GM13977 (cell line): Measurements from ENCODE around the gene LSP1.
A peak's percentile ranks its signal among the peaks of the same experiment; 100 is the strongest.

Experiments
- DNase-seq: peaks from one replicate; pipeline ENCODE4 v3.0.0; 2012; ENCODE audit warnings: low spot score
- in situ Hi-C: fragments of 300-500 bp; cut with MboI; formaldehyde crosslinking; loops from one replicate; pipeline ENCODE4 v1.12.0; 2022; ENCODE audit warnings: low sequenced_read_pairs, low pct_unique_long_range_greater_than_20kb, mixed read lengths, inconsistent platforms; ENCODE audit not compliant: unreplicated experiment
- TF ChIP-seq, protein P1 (sequence below): IDR thresholded peaks from 2 replicates; pipeline ENCODE4 v1.5.1; 2012; ENCODE audit warnings: mild to moderate bottlenecking, control low read depth; ENCODE audit not compliant: insufficient read depth; ENCODE audit errors: extremely low read depth, missing control alignments

Gene LSP1

DNA sequence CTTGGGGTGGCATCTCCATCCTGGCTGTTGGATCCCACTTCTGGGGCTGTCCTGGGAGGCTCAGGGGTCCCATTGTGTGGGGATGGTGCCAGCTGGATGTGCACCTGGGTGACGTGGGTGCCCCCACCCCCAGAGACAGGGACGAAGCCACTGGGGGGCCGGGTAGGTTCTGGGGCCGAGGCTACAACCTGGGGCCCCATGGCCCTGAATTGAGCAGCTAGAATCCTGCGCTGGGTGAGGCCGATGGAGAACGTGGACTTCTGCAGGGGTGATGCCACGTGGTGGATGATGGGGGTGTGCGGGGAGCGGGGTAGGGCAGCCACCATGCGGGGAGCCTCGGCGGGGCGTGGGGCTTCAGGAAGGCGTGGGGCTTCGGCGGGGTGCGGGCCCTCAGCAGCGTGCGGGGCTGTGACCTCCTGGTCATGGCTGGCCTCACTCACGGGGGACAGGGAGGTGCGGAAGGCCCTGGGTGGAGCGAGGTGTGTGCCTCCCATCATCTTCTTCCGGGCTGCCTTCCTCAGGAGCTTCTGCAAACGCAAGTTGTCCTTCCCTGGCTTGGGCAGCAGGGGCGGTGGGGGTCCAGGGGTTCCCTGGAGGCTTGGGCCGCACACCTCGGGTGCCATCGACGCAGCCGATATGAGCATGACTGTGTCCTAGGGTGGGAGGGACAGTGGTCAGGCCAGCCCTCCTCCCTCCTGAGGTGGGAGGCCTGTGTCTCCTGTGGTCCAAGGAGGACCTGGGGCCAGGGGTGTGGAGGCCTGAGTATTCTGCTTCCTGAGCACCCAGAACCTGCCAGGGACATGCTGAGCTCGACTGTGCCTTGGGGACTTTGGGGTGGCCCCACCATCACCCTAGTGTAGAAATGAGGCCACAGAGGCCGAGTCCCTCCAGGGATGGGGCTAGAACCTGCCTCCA, 37.3 kb downstream of the LSP1 start:
- DNase-seq, result peak; percentile 44
- in situ Hi-C loops, result no loop called here
- TF ChIP-seq, protein P1, sequence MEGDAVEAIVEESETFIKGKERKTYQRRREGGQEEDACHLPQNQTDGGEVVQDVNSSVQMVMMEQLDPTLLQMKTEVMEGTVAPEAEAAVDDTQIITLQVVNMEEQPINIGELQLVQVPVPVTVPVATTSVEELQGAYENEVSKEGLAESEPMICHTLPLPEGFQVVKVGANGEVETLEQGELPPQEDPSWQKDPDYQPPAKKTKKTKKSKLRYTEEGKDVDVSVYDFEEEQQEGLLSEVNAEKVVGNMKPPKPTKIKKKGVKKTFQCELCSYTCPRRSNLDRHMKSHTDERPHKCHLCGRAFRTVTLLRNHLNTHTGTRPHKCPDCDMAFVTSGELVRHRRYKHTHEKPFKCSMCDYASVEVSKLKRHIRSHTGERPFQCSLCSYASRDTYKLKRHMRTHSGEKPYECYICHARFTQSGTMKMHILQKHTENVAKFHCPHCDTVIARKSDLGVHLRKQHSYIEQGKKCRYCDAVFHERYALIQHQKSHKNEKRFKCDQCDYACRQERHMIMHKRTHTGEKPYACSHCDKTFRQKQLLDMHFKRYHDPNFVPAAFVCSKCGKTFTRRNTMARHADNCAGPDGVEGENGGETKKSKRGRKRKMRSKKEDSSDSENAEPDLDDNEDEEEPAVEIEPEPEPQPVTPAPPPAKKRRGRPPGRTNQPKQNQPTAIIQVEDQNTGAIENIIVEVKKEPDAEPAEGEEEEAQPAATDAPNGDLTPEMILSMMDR, result no peak

DNA sequence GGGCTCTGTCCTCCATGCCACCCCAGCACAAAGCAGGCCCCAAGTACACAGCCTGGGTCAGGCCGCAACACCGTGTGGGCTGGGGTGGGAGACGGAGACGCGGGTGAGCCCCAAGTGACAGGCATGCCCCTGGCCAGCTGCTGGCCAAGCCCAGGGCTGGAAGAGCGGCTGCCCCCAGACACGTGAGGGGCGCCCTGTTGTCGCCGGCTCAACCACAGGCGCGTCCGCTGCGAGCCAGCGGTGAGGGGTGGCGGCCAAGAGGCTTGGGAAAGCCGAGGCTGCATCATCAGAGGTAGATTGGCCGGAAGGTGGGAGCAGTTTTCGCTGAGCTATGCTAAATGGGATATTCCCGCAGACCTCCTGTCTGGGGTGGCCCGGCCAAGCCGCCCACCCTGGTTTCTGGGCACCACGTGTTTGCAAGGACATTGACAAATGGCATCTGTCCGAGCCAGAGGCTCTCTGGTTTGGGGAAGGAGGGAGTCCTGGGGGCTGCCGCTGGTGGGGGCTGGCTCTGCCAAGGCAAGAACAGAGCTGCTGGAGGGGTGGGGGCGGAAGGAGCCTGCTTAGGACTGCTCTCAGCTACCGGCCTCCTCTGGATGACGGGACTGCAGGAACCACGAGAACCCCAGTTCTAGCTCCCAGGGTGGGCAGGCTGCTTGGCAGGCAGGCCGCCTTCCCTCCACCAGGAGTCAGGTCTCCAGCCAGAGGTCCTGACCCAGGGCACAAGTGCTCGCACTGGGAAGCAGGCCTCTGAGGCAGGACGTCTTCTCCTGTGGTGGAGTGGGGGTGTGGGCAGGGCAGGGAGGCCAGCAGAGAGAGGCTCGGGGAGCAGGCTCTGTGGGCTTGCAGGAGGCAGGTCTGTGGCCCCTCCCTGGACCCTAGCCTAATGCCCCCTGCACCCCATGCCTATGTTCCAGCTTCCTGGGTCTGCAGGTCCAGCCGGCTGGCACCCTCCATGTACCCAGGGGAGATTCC, 38.3 kb downstream of the LSP1 start:
- in situ Hi-C loops, result no loop called here
- DNase-seq, result peak; percentile 37
- TF ChIP-seq, protein P1, result no peak

DNA sequence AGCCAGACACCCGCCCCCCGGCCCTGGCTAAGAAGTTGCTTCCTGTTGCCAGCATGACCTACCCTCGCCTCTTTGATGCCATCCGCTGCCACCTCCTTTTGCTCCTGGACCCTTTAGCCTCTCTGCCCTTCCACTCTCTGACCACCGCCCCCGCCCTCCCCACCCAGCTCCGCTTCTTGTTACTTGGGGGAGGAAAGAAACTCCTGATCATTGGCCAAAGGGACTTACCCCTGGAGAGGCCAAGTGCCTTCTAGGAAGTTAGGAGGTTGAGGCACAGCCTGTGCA, 38.9 kb downstream of the LSP1 start, which contains the start of gene PRR33:
Gene PRR33 (minus strand): TSS at position 65 of the 285 bp plus-strand sequence. CDS start 1,311 bp downstream, outside the sequence.
- peak; percentile 33 for DNase-seq
- TF ChIP-seq, protein P1, result no peak
- in situ Hi-C loops, result no loop called here

DNA sequence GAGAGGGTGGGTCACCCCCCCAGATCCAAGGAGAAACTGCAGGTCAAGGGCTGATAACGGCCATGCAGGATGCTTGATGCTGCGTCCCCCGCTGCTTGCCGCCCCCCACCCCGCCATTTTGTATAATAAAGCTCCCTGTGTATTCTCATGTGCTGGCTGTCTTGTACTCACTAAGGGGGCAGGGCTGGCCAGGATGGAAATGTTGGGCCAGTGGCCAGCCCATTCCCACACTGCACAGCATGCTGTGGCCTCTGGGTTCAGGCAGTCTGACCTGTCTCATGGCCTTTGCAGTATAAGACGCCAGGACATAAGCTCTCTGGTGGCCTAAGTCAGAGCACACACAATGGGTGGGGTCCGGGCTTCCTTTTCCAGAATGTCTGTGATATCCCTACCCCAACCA, 39.2 kb downstream of the LSP1 start:
- in situ Hi-C loops, result no loop called here
- DNase-seq, result peak; percentile 17
- TF ChIP-seq, protein P1, result no peak

DNA sequence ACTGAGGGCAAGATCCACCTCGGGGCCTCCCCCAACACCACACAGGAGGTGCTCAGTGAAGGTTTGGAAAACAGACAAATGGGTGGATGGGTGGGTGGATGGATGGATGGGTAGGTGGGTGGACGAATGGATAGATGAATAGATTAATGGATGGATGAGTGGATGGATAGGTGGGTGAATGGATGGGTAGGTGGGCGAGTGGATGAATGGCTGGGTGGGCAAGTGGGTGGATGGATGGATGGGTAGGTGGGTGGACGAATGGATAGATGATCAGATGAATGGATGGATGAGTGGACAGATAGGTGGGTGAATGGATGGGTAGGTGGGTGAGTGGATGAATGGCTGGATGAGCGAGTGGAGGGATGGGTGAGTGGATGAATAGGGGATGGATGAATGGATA, 39.7 kb downstream of the LSP1 start:
- in situ Hi-C loops, result no loop called here
- DNase-seq, result no peak
- TF ChIP-seq, protein P1, result no peak

DNA sequence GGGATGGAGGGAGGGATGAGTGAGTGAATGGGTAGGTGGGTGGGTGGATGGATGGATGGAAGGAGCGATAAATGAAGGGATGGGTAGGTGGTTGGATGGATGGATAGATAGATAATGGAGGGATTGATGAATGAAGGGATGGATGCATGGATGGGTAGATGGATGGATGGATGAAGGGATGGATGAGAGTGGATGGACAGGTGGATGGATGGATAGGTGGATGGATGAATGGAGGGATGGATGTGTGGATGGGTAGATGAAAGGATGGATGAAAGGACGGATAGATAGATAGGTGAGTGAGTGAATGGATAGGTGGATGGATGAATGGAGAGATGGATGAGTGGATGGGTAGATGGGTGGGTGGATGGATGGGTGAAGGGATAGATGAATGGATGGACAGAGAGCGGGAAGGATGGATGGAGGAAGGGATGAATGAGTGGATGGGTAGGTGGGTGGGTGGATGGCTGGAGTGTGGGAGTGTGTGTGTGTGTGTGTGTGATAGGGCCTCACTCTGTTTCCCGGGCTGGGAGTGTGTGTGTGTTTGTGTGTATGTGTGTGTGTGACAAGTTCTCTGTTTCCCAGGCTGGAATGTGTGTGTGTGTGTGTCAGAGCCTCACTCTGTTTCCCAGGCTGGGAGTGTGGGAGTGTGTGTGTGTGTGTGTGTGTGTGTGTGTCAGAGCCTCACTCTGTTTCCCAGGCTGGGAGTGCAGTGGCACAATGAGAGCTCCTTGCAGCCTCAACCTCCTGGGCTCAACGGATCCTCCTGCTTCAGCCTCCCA, 40.9 kb downstream of the LSP1 start:
- TF ChIP-seq, protein P1, result no peak
- in situ Hi-C loops, result no loop called here
- DNase-seq, result no peak
